Uterus (tissue), 2 donors: ENCODE data around the gene FREM1.

Experiments
- POLR2A ChIP-seq, 2 donors: fragments of 450-650 bp; IDR thresholded peaks; one replicate each; pipeline ENCODE4 v1.6.1; 2016; ENCODE audit warnings: antibody characterized with exemption in 2 of 2, mild to moderate bottlenecking in 1 of 2, moderate library complexity in 1 of 2
- TF ChIP-seq, protein P1 (sequence below), 4 experiments: fragments of 200-600 bp in 2 of 4; fragments of 450-650 bp in 2 of 4; sonication (generic) in 2 of 4; IDR thresholded peaks; one replicate each; pipeline ENCODE4 v1.5.1; 2016 to 2019; ENCODE audit warnings: antibody characterized with exemption in 4 of 4, mild to moderate bottlenecking in 2 of 4, moderate library complexity in 1 of 4

DNA sequence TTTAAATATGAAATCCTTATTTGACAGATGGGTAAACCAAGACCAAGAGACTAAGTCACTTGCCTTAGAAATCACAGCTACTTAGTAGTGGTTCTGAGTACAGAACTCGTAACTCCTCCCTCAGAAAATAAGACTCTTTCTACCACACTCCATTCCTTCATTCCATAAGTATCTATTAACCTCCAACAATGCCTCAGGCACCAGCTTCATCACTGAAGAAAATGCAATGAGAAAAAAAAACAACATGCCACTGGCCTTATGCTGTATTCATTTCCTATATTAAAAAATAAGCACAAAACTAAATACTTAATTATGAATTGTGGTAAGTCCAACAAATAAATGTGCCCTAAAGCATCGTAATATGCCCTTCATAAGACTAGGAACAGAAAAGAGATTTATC, 13.5 kb upstream of the FREM1 start:
- TF ChIP-seq, protein P1, sequence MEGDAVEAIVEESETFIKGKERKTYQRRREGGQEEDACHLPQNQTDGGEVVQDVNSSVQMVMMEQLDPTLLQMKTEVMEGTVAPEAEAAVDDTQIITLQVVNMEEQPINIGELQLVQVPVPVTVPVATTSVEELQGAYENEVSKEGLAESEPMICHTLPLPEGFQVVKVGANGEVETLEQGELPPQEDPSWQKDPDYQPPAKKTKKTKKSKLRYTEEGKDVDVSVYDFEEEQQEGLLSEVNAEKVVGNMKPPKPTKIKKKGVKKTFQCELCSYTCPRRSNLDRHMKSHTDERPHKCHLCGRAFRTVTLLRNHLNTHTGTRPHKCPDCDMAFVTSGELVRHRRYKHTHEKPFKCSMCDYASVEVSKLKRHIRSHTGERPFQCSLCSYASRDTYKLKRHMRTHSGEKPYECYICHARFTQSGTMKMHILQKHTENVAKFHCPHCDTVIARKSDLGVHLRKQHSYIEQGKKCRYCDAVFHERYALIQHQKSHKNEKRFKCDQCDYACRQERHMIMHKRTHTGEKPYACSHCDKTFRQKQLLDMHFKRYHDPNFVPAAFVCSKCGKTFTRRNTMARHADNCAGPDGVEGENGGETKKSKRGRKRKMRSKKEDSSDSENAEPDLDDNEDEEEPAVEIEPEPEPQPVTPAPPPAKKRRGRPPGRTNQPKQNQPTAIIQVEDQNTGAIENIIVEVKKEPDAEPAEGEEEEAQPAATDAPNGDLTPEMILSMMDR (IDR thresholded peaks at IDR 0.05) = no peak
- TF ChIP-seq POLR2A (IDR thresholded peaks at IDR 0.05) = no peak
